Femur (tissue), 1 donor: ENCODE measurements around the gene INO80C.
"Not testable (repeated sequence)": the region's sequence is repeated elsewhere in the genome, so short reads cannot be mapped to it uniquely, and the experiment has no call there.

ENCODE experiments used
- DNase-seq: peaks from one replicate; pipeline ENCODE4 v3.0.0-alpha.2; 2017

The INO80C gene

GRCh38 chr18:35458271-35458670 lies 39.5 kb downstream of the INO80C start:
- DNase-seq = no peak

GRCh38 chr18:35457140-35457704 lies 40.5 kb downstream of the INO80C start:
- no peak for DNase-seq

- DNase-seq = no peak
These were observed 41.6 kb downstream of the INO80C start for GRCh38 chr18:35455926-35456763.

GRCh38 chr18:35454803-35455202 lies 43.0 kb downstream of the INO80C start:
- DNase-seq = no peak

GRCh38 chr18:35453065-35453464 lies 44.7 kb downstream of the INO80C start:
- DNase-seq = not testable (repeated sequence)

- DNase-seq = no peak
These were observed 45.8 kb downstream of the INO80C start for GRCh38 chr18:35451916-35452315.

- DNase-seq = no peak
These were observed 46.7 kb downstream of the INO80C start for GRCh38 chr18:35451032-35451431.

- DNase-seq = no peak
These were observed 53.1 kb downstream of the INO80C start for GRCh38 chr18:35444636-35445035.

- no peak for DNase-seq
These were observed 53.9 kb downstream of the INO80C start for GRCh38 chr18:35443847-35444246.

- no peak for DNase-seq
These were observed 54.3 kb downstream of the INO80C start for GRCh38 chr18:35443434-35443833.

GRCh38 chr18:35442701-35443100 lies 55.1 kb downstream of the INO80C start:
- no peak for DNase-seq

- DNase-seq = no peak
These were observed 55.7 kb downstream of the INO80C start for GRCh38 chr18:35441857-35442595.

- DNase-seq = no peak
These were observed 59.1 kb downstream of the INO80C start for GRCh38 chr18:35438480-35439234.

GRCh38 chr18:35437836-35438235 lies 59.9 kb downstream of the INO80C start:
- DNase-seq = no peak

GRCh38 chr18:35436076-35436649 lies 61.6 kb downstream of the INO80C start:
- no peak for DNase-seq

- DNase-seq = no peak
These were observed 62.4 kb downstream of the INO80C start for GRCh38 chr18:35435401-35435800.

GRCh38 chr18:35432565-35433001 lies 65.2 kb downstream of the INO80C start:
- DNase-seq = no peak

GRCh38 chr18:35431374-35431741 lies 66.4 kb downstream of the INO80C start:
- DNase-seq = no peak

GRCh38 chr18:35430721-35431373 lies 66.9 kb downstream of the INO80C start:
- no peak for DNase-seq

- DNase-seq = no peak
These were observed 71.0 kb downstream of the INO80C start for GRCh38 chr18:35426786-35427185.

GRCh38 chr18:35424356-35424755 lies 73.4 kb downstream of the INO80C start:
- no peak for DNase-seq

GRCh38 chr18:35422237-35422636 lies 75.5 kb downstream of the INO80C start:
- peak; percentile 70 for DNase-seq
